SKM-1 treated with dmso at 0.1 percent for 144 hours (cell line): ENCODE measurements around the gene NDUFA9.

Source experiments
- DNase-seq: peaks from one replicate; lab custom pipeline; 2025; ENCODE audit not compliant: unreplicated experiment; lab: John Stamatoyannopoulos, UW

The NDUFA9 gene

GRCh38 chr12:4690760-4691159, 41.8 kb downstream of the NDUFA9 start:
- no peak for DNase-seq
